ENCODE measurements around the gene CDKN1A.
"Not testable (repeated sequence)": the region's sequence is repeated elsewhere in the genome, so short reads cannot be mapped to it uniquely, and the experiment has no call there.

Gene CDKN1A

DNA sequence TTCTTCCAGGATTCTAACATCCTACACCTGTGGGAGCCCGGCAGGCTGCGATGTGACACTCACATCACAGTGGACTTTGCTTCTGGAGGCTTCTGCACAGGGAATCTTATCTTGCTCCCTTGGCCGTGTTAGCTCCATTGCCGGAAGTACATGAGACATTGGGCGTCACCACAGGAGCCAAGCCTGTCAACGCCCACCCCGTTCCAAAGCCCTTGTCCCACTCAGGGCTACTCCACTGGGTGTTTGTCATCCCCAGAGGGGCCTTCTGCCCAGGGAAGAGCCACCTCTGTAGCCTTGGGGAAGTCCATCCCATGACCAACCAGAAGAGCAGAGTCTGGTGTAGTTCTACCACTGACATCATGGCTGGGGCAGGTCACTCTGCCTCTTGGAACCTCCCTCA, 20.8 kb downstream of the CDKN1A start:
- DNase-seq: no peak

DNA sequence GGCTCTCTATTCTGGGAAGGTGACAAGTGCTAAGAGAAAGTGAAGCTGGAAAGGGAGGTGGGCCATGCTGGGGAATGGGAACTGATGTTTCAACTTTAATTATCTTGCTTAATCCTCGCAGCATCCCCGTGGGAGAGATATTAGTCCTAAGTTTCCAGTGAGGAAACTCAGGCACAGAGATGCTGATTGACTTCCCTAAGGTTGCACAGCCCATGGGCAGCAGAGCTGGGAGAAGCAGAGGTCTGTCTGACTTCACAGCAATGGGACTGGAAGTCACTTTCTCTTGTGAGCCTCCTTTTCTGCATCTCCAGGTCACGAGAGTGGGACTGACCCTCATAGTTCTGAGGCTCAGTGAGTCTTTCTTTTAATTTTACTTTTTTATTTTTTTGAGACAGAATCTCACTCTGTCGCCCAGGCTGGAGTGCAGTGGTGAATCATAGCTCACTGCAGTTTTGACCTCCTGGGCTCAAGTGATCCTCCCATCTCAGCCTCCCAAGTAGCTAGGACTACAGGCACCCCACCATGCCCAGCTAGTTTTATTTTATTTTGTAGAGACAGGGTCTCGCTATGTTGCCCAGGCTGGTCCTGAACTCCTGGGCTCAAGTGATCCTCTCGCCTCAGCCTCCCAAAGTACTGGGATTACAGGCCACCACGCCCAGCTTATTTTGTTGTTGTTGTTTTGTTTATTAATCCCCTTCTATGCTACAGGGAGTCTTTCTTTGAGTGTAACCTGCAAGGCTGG, 21.7 kb downstream of the CDKN1A start:
- DNase-seq: no peak

DNA sequence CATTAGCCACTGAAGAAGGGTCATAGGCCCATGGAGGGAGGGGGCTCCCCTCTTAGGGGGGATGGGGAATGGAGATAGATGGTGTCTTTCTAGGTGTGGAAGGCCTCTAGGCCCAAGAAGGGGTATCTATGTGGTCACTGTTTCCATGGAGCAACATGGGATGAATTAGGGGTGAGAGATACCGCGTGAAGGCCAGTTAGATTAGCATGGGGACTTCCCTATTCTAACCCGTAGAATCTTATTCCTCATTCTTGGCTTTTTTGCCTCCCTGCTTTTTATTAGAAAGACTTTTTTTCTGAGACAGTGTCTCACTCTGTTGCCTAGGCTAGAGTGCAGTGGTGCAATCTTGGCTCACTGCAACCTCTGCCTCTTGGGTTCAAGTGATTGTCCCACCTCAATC, 22.3 kb downstream of the CDKN1A start:
- no peak for DNase-seq

DNA sequence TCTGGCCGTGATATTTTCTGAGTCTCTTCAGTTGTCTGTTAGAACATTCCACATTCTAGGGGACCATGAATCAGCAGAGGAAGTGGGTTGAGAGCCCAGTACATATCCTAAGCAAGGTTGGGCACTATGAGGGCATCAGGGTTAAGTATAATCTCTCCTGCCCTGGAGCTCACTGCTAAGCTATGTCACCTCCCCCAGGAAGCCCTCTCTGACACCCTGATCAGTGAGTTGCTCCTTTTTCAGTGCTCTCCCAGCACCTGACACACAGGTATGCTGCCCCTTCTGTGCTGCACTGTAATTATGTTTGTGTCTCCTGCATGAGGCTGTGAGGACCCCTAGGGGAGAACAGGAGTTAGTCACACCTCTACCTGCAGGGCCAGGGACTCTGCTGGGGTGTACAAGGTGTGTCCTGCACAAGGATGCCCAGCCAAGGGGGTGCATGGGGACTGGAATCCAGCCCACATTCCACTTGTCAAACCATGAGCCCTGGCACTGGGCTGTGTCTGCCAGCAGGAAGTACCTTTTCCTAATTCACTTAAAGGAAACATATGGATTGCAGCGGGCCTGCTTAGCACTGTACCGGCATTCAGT, 23.0 kb downstream of the CDKN1A start:
- DNase-seq: no peak

DNA sequence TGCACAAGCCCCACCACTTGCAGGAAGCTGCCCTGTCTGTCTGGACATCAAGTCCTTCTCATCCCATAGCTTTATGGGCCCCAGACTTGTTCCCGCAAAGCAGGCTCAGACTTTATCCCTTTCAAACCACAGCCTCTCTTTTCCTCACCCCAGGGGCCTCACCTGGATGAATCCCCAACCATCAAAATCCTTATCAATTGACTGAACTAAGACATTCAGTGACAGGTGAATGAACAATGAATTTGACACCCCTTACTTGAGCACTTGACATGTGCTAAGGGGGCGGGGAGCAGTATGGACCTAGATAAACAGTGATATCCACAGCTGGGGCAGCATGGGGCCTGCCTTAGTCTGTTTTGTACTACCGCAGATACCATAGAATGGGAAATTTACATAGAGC, 24.1 kb downstream of the CDKN1A start:
- no peak for DNase-seq

DNA sequence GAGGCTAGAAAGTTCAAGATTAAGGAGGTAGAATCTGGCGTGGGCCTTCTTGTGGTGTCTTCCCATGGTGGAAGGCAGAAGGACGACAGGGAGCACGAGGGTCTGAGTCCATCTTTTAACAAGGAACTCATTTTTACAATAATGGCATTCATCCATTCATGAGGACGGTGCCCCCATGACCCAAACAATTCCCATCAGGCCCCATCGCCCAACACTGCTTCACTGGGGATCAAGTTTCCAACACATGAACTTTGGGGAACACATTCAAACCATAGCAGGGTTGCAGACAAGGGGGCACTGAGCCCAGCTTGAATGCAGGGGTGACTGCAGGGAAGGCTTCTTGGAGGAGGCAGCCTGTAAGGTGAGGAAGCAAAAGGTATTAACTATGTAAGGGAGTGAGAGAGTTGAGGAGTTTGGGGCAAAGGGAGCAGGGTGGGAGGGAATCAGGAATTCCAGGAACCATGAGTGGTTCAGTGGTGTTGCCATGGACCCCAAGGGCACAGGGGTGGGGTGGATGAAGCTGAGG, 24.6 kb downstream of the CDKN1A start:
- DNase-seq: no peak

DNA sequence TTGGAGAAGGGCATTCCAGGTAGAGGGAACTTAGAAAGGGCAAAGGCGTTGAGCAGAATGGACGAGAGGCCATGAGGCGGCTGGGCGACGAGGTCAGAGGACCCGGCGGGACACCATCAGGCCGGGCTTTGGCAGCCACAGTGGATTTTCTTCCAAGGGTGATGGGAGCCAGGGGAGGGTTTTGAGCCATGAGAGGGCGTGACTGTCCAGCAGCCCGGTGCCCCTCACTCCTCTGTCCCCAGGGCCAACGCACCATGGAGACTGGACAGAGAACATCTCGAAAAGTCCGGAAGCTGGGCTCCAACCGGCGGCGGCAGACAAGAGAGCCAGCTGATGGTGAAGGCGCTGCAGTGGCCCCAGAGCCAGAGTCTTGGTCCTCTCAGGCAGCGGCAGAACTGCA, 25.5 kb downstream of the CDKN1A start:
- DNase-seq: no peak

DNA sequence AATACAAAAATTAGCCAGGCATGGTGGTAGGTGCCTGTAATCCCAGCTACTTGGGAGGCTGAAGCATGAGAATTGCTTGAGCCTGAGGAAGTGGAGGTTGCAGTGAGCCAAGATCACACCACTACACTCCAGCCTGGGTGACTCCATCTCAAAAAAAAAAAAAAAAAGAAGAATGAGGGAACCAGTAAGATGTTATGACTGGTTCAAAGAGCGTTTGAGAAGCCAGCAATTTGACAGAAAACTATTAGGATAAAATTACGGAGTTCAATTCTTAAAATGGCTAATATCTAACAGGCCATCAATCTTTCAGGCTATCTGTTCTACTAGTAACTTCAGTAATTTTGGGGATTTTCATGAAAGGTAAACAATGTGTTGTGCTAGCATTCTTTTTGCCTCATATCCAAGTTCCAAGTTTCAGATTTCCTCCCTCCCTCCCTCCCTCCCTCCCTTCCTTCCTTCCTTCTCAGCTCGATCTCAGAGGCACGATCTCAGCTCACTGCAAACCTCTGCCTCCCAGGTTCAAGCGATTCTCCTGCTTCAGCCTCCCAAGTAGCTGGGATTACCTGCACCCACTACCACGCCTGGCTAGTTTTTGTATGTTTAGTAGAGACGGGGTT, 26.6 kb downstream of the CDKN1A start:
- not testable (repeated sequence) for DNase-seq

DNA sequence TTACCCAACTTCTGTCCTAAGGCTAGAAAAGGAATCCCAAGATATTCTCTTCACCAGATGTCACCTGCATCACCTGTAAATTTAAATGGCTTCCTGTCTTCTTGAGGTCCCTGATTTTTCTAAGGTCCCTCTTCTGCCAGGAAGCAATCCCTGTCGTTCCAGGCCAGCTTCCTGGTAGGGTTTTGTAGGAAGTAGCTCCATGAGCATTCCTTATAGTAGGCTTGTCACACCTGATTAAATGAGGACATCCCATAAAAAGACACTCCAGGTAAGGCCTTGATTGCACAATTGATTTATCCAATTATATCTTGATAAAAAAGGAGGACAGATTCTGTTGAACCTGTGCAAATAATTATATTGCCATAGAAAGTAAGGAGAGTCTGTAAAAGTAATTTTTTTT, 27.8 kb downstream of the CDKN1A start:
- DNase-seq: no peak

DNA sequence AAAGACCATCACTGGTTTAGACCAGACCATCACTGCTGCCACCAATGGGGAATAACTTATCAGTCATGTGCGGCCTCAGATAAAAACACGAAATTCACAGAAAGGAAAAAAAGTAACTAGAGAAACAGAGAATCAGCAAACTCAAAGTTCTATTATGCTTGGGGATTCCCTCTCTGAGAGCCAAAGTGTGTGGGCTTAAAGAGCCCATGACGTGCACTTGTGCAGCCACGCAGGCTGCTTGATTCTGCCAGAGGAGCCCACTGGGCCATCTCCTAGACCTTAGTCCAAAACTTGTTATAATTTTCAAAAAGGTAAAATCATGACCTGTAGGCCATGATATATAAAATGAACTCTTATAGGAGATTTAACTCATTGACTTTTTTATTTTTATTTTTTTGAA, 34.3 kb downstream of the CDKN1A start:
- DNase-seq: no peak

DNA sequence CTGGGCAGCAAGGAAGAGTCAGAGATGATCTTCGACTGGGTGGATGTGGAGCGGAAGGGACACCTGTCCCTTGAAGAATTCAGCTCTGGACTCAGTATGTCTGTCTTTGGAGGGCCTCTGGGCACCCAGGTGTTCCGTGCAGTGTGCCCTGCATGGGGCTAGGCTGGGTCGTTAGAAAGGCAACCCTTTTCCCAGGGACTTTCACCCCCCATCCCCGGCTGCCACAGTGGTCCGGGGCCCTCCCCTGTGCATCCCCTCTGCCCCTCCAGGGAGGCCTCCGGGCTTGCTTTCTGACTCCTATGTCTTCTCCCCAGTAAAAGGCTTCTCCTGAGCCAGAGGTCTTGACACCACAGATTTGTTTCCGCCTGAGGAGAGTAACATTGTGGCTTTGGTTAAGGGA, 35.3 kb downstream of the CDKN1A start:
- DNase-seq: no peak

DNA sequence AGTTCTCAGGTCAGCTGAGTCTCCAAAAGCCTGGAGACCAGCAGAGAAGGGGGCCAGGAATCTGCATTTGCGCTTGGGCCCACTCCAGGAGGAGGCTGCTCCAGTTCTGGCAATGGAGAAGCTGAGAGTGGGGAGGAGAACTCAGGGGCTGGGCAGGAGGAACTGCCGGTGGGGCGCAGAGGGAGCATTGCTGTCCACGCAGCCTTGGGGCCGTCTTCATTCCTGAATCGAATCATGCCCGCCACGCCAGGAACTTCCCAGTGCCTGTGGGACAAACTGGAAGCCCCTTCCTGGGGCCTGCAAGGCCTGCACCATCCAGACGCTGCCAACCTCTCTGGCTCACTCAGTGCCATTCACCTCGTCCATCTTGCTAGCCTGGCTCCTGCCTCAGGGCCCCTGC, 36.0 kb downstream of the CDKN1A start:
- no peak for DNase-seq

DNA sequence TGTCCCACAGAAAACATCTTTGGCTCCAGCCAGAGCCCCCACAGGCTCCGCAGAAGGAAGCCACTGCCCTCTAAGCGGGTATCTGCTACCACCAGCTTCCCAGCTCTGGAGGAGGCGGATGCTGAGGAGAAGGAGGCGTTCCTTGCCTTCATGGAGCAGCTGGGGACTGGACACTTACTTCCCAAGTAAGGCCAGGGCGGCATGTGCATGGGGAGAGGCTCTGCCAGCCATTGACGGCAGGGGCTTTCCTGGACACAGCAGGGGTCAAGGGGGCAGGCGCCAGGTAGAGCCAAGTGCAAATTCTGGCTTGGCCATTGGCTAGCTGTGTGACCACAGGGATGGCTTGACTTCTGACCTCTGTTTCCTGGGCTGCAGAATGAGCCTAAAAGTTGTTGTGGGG, 37.0 kb downstream of the CDKN1A start:
- no peak for DNase-seq

DNA sequence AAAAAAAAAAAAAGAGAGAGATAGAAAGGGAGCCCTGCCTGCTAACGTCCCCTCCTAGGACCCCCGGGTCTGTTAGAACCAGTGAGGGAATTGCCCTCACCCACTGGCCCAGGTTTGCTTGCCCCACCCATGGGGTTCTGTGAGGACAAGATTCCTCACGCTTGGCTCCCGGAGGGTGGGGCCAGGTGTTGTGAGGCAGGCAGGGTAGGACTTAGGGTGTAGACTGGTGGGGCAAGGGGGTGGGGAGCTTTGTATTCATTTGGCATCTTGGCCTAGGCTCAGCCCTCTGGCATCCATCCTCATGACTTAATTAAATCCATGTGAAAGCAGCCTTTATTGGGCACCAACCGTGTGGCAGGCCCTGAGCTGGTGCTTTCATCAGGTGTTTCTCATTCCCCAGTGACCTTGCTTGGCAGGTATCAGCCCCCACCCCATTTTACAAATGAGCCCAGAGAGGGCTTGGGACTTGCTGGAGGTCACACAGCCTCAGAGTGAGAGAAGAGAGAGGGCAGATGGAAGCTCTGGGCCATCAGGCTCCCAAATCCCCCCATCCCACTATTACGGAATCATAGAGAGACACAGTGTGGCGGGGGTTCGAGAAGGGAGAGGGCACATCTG, 38.1 kb downstream of the CDKN1A start:
- no peak for DNase-seq

DNA sequence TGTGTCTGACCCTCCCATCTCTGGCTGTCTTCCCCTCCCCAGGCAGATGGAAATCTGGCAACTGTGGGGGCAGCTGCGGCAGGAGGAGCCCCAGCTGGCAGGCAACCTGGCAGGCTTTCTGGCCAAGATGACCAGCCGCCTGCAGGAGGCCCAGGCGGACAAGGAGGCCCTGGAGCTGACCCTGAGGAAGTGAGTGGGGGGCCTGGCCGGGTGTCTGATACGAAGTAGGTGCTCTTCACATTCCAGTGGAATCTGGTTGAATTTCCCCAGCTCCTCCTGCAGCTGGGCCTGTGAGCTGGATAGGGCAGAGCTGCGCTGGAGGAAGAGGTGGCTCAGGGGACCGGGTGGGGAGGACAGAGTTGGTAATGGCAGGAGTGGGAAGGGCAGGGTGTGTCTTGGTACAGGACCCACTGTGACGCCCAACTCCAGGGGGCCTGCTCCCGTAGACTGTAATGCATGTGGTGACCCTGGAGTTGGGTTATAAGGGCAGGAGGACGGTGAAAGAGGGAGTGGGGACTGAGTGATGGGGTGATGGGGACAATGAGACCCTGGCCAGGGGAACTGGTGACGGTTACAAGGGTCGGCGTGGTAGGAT, 38.8 kb downstream of the CDKN1A start:
- no peak for DNase-seq

DNA sequence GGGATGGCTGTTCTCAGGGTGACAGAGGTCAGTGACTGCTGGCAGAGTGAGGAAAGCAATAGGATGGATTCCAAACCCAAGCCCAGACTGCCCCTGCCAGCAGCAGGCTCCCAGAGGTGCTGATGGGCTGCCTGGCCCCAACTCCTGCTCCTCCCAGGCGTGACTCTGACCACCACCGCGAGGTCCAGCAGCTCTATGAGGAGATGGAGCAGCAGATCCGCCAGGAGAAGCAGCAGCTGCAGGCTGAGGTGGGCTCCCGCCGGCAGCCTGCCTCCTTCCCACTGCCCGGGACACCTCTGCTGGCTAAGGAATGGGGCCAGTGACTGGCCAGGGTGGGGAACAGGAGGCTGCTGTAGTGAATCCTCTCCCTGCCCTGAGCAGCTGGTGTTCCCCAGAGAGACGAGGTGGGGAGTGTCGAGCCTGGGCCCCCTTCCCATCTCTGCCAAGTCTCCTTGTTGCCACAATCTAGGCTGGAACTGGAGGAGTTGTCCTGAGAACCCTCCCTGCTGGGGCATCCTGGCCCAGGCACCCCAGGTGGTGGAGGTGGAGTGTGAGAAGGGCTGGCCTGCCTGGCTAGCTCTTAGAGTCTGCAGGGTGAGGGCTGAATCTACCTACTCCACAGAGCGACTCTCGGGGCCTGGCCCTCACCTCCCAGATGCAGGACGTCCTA, 39.5 kb downstream of the CDKN1A start:
- DNase-seq: no peak

DNA sequence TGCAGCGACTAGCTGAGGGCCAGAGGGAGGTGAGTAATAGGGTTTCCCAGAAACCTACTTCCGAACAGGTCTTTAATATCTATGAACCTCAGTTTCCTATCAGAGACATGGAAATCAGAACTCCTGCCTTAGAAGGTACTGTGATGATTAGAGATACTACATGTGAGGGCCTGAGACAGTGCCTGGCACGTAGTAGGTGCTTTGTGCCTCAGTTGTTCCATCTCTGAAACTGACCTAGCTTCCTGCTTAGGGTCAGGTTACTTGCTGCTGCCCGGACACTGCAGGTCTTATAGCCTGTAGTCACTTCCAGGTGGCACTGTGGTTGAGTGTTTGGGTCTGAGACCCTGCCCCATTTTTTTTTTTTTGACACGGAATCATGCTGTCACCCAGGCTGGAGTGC, 40.0 kb downstream of the CDKN1A start:
- DNase-seq: no peak

DNA sequence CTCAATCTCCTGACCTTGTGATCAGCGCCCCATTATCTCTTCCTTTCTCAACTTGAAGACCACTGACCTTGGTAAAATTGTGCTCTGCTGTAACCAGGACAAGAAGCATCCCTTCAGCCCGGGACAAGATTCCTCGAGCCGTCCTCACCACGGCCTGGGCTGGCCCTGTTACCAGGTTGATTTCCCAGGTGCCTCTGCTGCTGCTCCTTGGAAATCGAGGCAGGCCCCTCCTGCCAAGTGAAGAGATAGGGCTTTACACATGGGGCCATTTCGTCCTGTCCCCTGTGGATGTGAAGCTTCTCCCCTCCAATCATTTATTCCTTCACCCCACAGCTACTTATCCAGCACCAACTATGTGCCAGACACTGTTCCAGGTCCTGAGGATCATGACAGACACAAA, 40.6 kb downstream of the CDKN1A start:
- DNase-seq: no peak

DNA sequence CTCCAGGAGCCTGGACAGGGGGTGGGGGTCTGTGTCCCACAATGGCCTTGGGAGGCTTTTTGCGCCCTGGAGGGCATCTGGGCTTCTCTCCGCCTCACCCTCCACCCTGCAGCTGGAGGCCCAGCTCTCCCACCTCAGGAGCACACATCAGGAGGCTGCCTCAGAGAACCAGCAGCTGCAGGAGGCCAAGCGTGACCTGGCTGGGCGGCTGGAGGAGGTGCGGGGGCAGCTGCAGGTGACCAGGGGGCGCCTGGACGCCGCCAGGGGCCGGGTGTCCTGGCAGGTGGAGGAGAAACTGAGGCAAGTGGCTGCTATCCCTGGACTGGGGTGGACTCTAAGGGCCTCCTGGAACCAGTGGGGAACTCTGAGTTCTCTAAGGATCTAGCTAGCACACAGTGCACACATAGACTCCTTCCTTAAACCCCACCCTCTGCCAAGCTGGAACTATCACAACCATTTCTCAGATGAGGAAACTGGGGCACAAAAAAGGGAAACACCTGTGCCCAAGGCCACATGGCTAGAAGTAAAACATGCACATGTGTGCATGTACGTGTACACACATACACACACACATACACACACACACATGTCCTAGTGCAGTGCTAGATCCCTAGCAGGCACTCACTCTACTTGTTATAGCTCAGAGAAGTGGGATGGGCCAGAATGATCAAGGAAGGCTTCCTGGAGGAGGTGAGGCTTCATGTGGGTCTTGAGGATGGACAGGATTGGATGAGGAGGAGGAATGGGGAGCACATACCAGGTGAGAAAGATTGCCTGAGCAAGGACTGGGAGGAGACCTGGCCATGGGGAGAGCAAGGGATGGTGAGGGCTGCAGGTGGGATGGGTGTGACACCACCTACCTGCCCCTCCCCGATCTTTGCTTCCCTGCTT, 42.0 kb downstream of the CDKN1A start:
- no peak for DNase-seq

DNA sequence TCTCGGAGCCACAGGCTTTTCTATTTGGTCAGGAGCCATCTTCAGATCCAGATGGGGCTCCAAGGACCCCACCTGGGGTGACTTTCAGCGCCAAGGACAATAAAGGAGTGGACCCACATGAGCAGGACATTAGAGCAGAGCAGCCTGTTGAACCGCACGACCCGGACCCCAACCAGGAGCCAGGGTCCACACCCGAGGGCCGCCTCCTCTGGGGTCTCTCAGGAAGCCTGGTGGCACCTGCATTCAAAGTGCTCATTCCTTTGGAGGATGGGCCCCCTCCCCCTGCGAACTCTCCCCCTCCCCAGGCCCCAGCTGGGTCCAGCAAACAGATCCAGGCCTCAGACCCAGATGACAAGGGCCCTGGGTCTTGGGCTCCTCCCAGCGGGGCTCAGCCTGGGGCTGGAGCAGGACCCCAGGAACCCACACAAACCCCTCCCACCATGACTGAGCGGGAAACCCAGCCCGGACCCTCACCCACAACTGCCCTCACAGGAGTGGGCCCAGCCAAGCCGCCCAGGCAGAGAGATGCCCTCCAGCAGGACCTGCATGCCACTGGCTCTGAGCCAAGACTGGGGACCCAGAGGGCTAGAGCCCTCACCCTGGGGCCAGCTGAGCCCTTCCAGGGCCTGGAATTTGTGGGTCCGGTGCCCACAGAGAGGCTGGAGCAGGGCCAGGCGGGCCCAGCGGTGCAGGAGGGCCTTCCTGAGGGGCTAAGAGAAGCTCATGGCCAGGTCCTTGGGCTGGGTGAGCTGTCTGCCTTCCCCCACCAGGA, 43.0 kb downstream of the CDKN1A start:
- no peak for DNase-seq

DNA sequence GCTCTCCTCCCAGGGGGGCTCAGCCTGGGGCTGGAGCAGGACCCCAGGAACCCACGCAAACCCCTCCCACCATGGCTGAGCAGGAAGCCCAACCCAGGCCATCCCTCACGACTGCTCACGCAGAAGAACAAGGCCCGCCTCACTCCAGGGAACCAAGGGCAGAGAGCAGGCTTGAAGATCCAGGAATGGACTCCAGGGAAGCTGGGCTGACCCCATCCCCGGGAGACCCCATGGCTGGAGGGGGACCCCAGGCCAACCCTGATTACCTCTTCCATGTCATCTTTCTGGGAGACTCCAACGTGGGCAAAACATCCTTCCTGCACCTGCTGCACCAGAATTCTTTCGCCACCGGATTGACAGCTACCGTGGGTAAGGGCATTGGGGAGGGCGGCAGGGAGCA, 43.9 kb downstream of the CDKN1A start:
- DNase-seq: no peak
